Panc1 (cell line): ENCODE data around the gene ZC3H11A. TPM values are rescaled to one million over a fixed set of nuclear protein-coding genes. Genes with fewer than 3 reads are reported as not detected.

Source experiments
- ATAC-seq: fragments of 200-7000 bp; cut with Tn5 transposase; 2 replicates; pipeline ENCODE4 v1.9.1; 2020; ENCODE audit warnings: mild to moderate bottlenecking, moderate library complexity
- BruUV-seq: library from RNA; stranded (reverse); fragments of 400-500 nt; replicated peaks from 2 replicates; lab custom pipeline; 2021; lab: Mats Ljungman, UMichigan
- CTCF ChIA-PET: fragments of 300-600 bp; sonication (Branson Sonifier 250); formaldehyde crosslinking; loops from one replicate; lab custom pipeline; 2022; ENCODE audit warnings: antibody characterized with exemption; lab: Charles Lee
- POLR2A ChIA-PET: fragments of 300-600 bp; sonication (Branson Sonifier 250); formaldehyde crosslinking; loops from one replicate; lab custom pipeline; 2022; ENCODE audit warnings: antibody characterized with exemption; lab: Charles Lee
- DNase-seq: peaks from one replicate; pipeline ENCODE4 v3.0.0-alpha.2; 2010; ENCODE audit warnings: low read depth, low spot score
- H3K27ac ChIP-seq: 2 replicates; pipeline ENCODE4 v1.5.1; 2011; ENCODE audit warnings: mild to moderate bottlenecking, low read length, inconsistent platforms
- H3K27me3 ChIP-seq: fragments of 200-500 bp; sonication (Bioruptor generic); 2 replicates; pipeline ENCODE4 v1.6.0; 2014; ENCODE audit warnings: low read length, inconsistent platforms; ENCODE audit not compliant: control insufficient read depth, insufficient read depth
- H3K36me3 ChIP-seq: fragments of 200-500 bp; sonication (Bioruptor generic); 2 replicates; pipeline ENCODE4 v1.5.1; 2014; ENCODE audit warnings: inconsistent platforms, mild to moderate bottlenecking, low read length, moderate library complexity; ENCODE audit not compliant: control insufficient read depth, insufficient read depth
- H3K4me1 ChIP-seq: 2 replicates; pipeline ENCODE4 v1.5.1; 2011; ENCODE audit warnings: inconsistent platforms, mild to moderate bottlenecking, low read length, moderate library complexity; ENCODE audit not compliant: control insufficient read depth, insufficient read depth
- H3K4me3 ChIP-seq, 2 experiments: 2 replicates each; pipeline ENCODE4 v1.5.1; 2011 to 2012; ENCODE audit warnings: low read depth in 2 of 2, low read length in 2 of 2, mild to moderate bottlenecking in 2 of 2, inconsistent platforms in 1 of 2, moderate library complexity in 1 of 2
- H3K9me3 ChIP-seq: fragments of 200-500 bp; sonication (Bioruptor generic); 2 replicates; pipeline ENCODE4 v1.5.1; 2014; ENCODE audit warnings: low read depth, mild to moderate bottlenecking, inconsistent platforms, low read length, moderate library complexity; ENCODE audit not compliant: control insufficient read depth, insufficient read depth
- CTCF ChIP-seq: fragments of 450-650 bp; IDR thresholded peaks from 2 replicates; pipeline ENCODE4 v1.5.1; 2017; ENCODE audit warnings: mild to moderate bottlenecking
- POLR2AphosphoS5 ChIP-seq: IDR thresholded peaks from 2 replicates; pipeline ENCODE4 v1.6.1; 2012; ENCODE audit warnings: mild to moderate bottlenecking, low read depth, low read length, moderate library complexity
- REST ChIP-seq, 2 experiments: IDR thresholded peaks; 2 replicates each; pipeline ENCODE4 v1.6.1; 2011 to 2012; ENCODE audit warnings: low read depth in 2 of 2, control low read depth in 1 of 2, low read length in 1 of 2, mild to moderate bottlenecking in 1 of 2, moderate library complexity in 1 of 2; ENCODE audit not compliant: insufficient read depth in 1 of 2
- SIN3A ChIP-seq: IDR thresholded peaks from 2 replicates; pipeline ENCODE4 v1.6.1; 2012; ENCODE audit warnings: low read depth, mild to moderate bottlenecking, low read length, moderate library complexity, borderline replicate concordance; ENCODE audit not compliant: insufficient read depth
- TCF7L2 ChIP-seq: IDR thresholded peaks from 2 replicates; pipeline ENCODE4 v1.6.1; 2011; ENCODE audit warnings: mild to moderate bottlenecking, low read depth, low read length, inconsistent platforms
- in situ Hi-C: cut with HindIII; loops from 2 replicates; pipeline ENCODE4 v1.10.0; 2016; ENCODE audit warnings: low sequenced_read_pairs, low pct_unique_long_range_greater_than_20kb
- intact Hi-C: fragments of 100-400 bp; cut with micrococcal nuclease; formaldehyde crosslinking; loops from one replicate; pipeline ENCODE4 v1.10.0; 2022; ENCODE audit not compliant: unreplicated experiment
- total RNA-seq: library from RNA; stranded (reverse); gene quantifications from one replicate; pipeline ENCODE4 v1.2.1, GENCODE V29; 2021; ENCODE audit not compliant: unreplicated experiment

Gene ZC3H11A
- total RNA-seq, 1 experiment from 2014 or later: 69.6 TPM

GRCh38 chr1:203823306-203823705 is 27.9 kb downstream of the ZC3H11A start:
- POLR2A ChIA-PET: no interaction called here
- Histone ChIP-seq H3K4me3 (no peak overlapping the region), H3K27ac (no peak overlapping the region), H3K27me3 (no peaks in the 10 kb centered on the region), H3K36me3 (peaks cover 29% of the 10 kb centered on the region), H3K4me1 (no peaks in the 10 kb centered on the region), H3K9me3 (no peaks in the 10 kb centered on the region)
- DNase-seq (no peak), ATAC-seq (no peak)
- CTCF ChIA-PET: no interaction called here
- no TSS peak for BruUV-seq
- intact Hi-C loops (no loop called here), in situ Hi-C loops (no loop called here)
- no peak for TF ChIP-seq REST (IDR thresholded peaks at IDR 0.05; ENCODE audit: insufficient read depth in 1 of 2, low read depth in 2 of 2, low read length in 1 of 2)
- TF ChIP-seq POLR2AphosphoS5: no peak
- no peak for TF ChIP-seq SIN3A
- TF ChIP-seq CTCF: no peak
- no peak for TF ChIP-seq TCF7L2

- in situ Hi-C loops: no loop called here
- no peak for DNase-seq
- H3K27me3 ChIP-seq: no peaks in the 10 kb centered on the region
- no peak overlapping the region for H3K27ac ChIP-seq
- H3K9me3 ChIP-seq: no peaks in the 10 kb centered on the region
- CTCF ChIA-PET: no interaction called here
- peaks cover 48% of the 10 kb centered on the region for H3K36me3 ChIP-seq
- H3K4me1 ChIP-seq: no peaks in the 10 kb centered on the region
- TF ChIP-seq SIN3A: no peak
- TF ChIP-seq POLR2AphosphoS5: no peak
- no peak for TF ChIP-seq TCF7L2
- TF ChIP-seq CTCF: no peak
- TF ChIP-seq REST (IDR thresholded peaks at IDR 0.05; ENCODE audit: insufficient read depth in 1 of 2, low read depth in 2 of 2, low read length in 1 of 2): no peak
- POLR2A ChIA-PET: no interaction called here
- intact Hi-C loops: no loop called here
- no peak overlapping the region for H3K4me3 ChIP-seq
- no TSS peak for BruUV-seq
- ATAC-seq: no peak
These were observed 30.8 kb downstream of the ZC3H11A start for GRCh38 chr1:203826175-203826574.
